Liver (tissue), 9 donors: ENCODE data around the gene NKAIN2. TPM values are rescaled to one million over a fixed set of nuclear protein-coding genes. Genes with fewer than 3 reads are reported as not detected.
"Not testable (repeated sequence)": the region's sequence is repeated elsewhere in the genome, so short reads cannot be mapped to it uniquely, and the experiment has no call there.

Experiments
- DNase-seq: peaks from one replicate; pipeline ENCODE4 v3.0.0-alpha.2; 2017; ENCODE audit warnings: low spot score
- H3K27ac ChIP-seq, 2 donors: one replicate each; pipeline ENCODE4 v1.7.0; 2013; ENCODE audit warnings: inconsistent platforms in 2 of 2, low read length in 2 of 2, control low read depth in 1 of 2, low read depth in 1 of 2, mild to moderate bottlenecking in 1 of 2
- H3K27me3 ChIP-seq, 4 donors: one replicate each; pipeline versions ENCODE4 v1.6.1 to v1.7.0; 2013; ENCODE audit warnings: low read length in 3 of 4, inconsistent platforms in 1 of 4, mild to moderate bottlenecking in 1 of 4, moderate library complexity in 1 of 4; ENCODE audit not compliant: control insufficient read depth in 4 of 4, insufficient read depth in 4 of 4
- H3K36me3 ChIP-seq, 4 donors: one replicate each; pipeline versions ENCODE4 v1.6.1 to v1.7.0; 2013; ENCODE audit warnings: low read length in 3 of 4, mild to moderate bottlenecking in 3 of 4, low read depth in 1 of 4, moderate library complexity in 1 of 4; ENCODE audit not compliant: control insufficient read depth in 4 of 4, insufficient read depth in 3 of 4
- H3K4me1 ChIP-seq, 4 donors: one replicate each; pipeline versions ENCODE4 v1.6.1 to v1.7.0; 2013; ENCODE audit warnings: low read length in 3 of 4, mild to moderate bottlenecking in 3 of 4, moderate library complexity in 1 of 4; ENCODE audit not compliant: control insufficient read depth in 4 of 4, insufficient read depth in 4 of 4
- H3K4me3 ChIP-seq, 3 donors: one replicate each; pipeline versions ENCODE4 v1.6.1 to v1.7.0; 2013; ENCODE audit warnings: low read length in 3 of 3, control low read depth in 1 of 3, low read depth in 1 of 3, mild to moderate bottlenecking in 1 of 3
- H3K9ac ChIP-seq, 2 donors: one replicate each; pipeline ENCODE4 v1.7.0; 2013; ENCODE audit warnings: low read length in 2 of 2, mild to moderate bottlenecking in 2 of 2, moderate library complexity in 2 of 2, control low read depth in 1 of 2, low read depth in 1 of 2
- H3K9me3 ChIP-seq, 4 donors: one replicate each; pipeline versions ENCODE4 v1.6.1 to v1.7.0; 2013; ENCODE audit warnings: low read length in 3 of 4; ENCODE audit not compliant: control insufficient read depth in 4 of 4
- EGR1 ChIP-seq, 2 donors: IDR thresholded peaks; 2 replicates each; pipeline ENCODE4 v1.6.1; 2016 to 2018; ENCODE audit warnings: antibody characterized with exemption in 2 of 2, low read depth in 2 of 2
- FOXA1 ChIP-seq: IDR thresholded peaks from 2 replicates; pipeline ENCODE4 v1.6.1; 2016; ENCODE audit warnings: antibody characterized with exemption
- FOXA2 ChIP-seq: IDR thresholded peaks from 2 replicates; pipeline ENCODE4 v1.6.1; 2016; ENCODE audit warnings: antibody characterized with exemption
- GABPA ChIP-seq, 2 donors: IDR thresholded peaks in 1 of 2; conservative IDR thresholded peaks in 1 of 2; 2 replicates each; pipeline ENCODE4 v1.6.1; 2016; ENCODE audit warnings: antibody characterized with exemption in 2 of 2, mild to moderate bottlenecking in 1 of 2, moderate library complexity in 1 of 2
- HNF4A ChIP-seq, 2 donors: conservative IDR thresholded peaks; 2 replicates each; pipeline ENCODE4 v1.6.1; 2016; ENCODE audit warnings: antibody characterized with exemption in 2 of 2, mild to moderate bottlenecking in 2 of 2
- HNF4G ChIP-seq: IDR thresholded peaks from 2 replicates; pipeline ENCODE4 v1.6.1; 2016; ENCODE audit warnings: antibody characterized with exemption
- JUND ChIP-seq, 2 donors: IDR thresholded peaks; 2 replicates each; pipeline ENCODE4 v1.6.1; 2016; ENCODE audit warnings: antibody characterized with exemption in 2 of 2
- NR2F2 ChIP-seq: IDR thresholded peaks from 2 replicates; pipeline ENCODE4 v1.6.1; 2016; ENCODE audit warnings: antibody characterized with exemption
- RAD21 ChIP-seq, 2 donors: IDR thresholded peaks; 2 replicates each; pipeline ENCODE4 v1.6.1; 2016; ENCODE audit warnings: antibody characterized with exemption in 2 of 2, mild to moderate bottlenecking in 2 of 2
- RXRA ChIP-seq, 2 donors: IDR thresholded peaks; 2 replicates each; pipeline ENCODE4 v1.6.1; 2017 to 2018; ENCODE audit warnings: antibody characterized with exemption in 2 of 2, mild to moderate bottlenecking in 1 of 2
- SP1 ChIP-seq: IDR thresholded peaks from 2 replicates; pipeline ENCODE4 v1.6.1; 2018; ENCODE audit warnings: antibody characterized with exemption, mild to moderate bottlenecking
- TAF1 ChIP-seq: conservative IDR thresholded peaks from 2 replicates; pipeline ENCODE4 v1.6.1; 2016; ENCODE audit warnings: antibody characterized with exemption, mild to moderate bottlenecking
- YY1 ChIP-seq: IDR thresholded peaks from 2 replicates; pipeline ENCODE4 v1.6.1; 2016; ENCODE audit warnings: antibody characterized with exemption, mild to moderate bottlenecking
- WGBS: extraction: QIAGEN DNeasy Blood & Tissue Kit; methylation state at CpG from one replicate; pipeline ENCODE4 v1.1.7; 2013; 5-methylcytosine and 5-hydroxymethylcytosine counted together
- polyA plus RNA-seq, 2 donors: library from polyadenylated mRNA; stranded (reverse) in 1 of 2; unstranded in 1 of 2; fragments of 200-250 nt in 1 of 2; fragments of >200 nt in 1 of 2; fragmentation: Nextera tagmentation in 1 of 2; extraction: Ambion mirVana in 1 of 2; gene quantifications; one replicate each; pipeline versions ENCODE4 v1.2.1 to v1.2.3, GENCODE V29; 2013 to 2015
- total RNA-seq, 2 donors: library from RNA; depleted of rRNA; stranded (reverse); fragments of >200 nt; gene quantifications; one replicate each; pipeline ENCODE4 v1.2.3, GENCODE V29; 2014
- TF ChIP-seq, protein P1 (sequence below): IDR thresholded peaks from 2 replicates; pipeline ENCODE4 v1.6.1; 2016; ENCODE audit warnings: antibody characterized with exemption
- TF ChIP-seq, protein P2 (sequence below): IDR thresholded peaks from 2 replicates; pipeline ENCODE4 v1.6.1; 2016; ENCODE audit warnings: antibody characterized with exemption
- TF ChIP-seq, protein P3 (sequence below): IDR thresholded peaks from 2 replicates; pipeline ENCODE4 v1.6.1; 2016; ENCODE audit warnings: antibody characterized with exemption
- donor health status: healthy.
- donor health status: healthy.
- donor health status: healthy.
- donor health status: healthy.
- donor health status: healthy.

Gene NKAIN2
- total and polyA plus RNA-seq, 4 donors, result 0.05 to 0.14 TPM; not detected in 2

DNA sequence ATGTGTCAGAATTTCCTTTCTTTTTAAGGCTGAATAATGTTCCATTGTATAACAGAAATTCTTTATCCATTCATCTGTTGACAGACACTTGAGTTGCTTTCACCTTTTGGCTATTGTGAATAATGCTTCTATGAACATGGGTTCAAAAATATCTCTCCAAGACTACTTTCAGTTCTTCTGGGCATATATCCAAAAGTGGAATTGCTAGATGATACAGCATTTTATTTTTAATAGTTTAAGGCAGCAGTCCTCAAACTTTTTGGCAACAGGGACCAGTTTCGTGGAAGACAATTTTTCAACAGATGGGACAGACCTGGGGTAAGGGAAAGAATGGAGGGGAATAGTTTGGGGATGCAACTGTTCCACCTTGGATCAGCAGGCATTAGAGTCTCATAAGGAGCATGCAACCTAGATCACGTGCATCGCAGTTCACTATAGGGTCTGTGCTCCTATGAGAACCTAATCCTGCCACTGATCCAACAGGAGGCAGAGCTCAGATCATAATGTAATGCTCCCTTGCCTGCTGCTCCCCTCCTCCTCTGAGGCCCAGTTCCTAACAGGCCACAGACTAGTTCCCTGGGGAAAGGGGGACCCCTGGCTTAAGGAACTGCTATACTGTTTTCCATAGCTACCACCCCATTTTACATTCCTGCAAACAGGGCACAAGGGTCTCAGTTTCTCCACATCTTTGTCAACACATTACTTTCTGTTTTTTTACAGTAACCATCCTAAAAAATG is 918.6 kb downstream of the NKAIN2 start:
- 79% methylated on average over 3 of the region's 3 CpGs for WGBS
- no peak overlapping the region for H3K9ac ChIP-seq
- no peaks in the 10 kb centered on the region for H3K4me1 ChIP-seq
- no peaks in the 10 kb centered on the region for H3K36me3 ChIP-seq
- no peak overlapping the region for H3K4me3 ChIP-seq
- H3K27me3 ChIP-seq, result no peaks in the 10 kb centered on the region
- no peak for TF ChIP-seq HNF4A (conservative IDR thresholded peaks at IDR 0.05)
- TF ChIP-seq, protein P1, sequence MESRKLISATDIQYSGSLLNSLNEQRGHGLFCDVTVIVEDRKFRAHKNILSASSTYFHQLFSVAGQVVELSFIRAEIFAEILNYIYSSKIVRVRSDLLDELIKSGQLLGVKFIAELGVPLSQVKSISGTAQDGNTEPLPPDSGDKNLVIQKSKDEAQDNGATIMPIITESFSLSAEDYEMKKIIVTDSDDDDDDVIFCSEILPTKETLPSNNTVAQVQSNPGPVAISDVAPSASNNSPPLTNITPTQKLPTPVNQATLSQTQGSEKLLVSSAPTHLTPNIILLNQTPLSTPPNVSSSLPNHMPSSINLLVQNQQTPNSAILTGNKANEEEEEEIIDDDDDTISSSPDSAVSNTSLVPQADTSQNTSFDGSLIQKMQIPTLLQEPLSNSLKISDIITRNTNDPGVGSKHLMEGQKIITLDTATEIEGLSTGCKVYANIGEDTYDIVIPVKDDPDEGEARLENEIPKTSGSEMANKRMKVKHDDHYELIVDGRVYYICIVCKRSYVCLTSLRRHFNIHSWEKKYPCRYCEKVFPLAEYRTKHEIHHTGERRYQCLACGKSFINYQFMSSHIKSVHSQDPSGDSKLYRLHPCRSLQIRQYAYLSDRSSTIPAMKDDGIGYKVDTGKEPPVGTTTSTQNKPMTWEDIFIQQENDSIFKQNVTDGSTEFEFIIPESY, result no peak
- TF ChIP-seq JUND (IDR thresholded peaks at IDR 0.05), result no peak
- no peak for TF ChIP-seq FOXA2
- no peak for TF ChIP-seq TAF1
- no peak for TF ChIP-seq SP1
- no peak for TF ChIP-seq RXRA (IDR thresholded peaks at IDR 0.05)
- no peak for TF ChIP-seq RAD21 (IDR thresholded peaks at IDR 0.05)
- TF ChIP-seq GABPA (IDR thresholded peaks at IDR 0.05 in 1 of 2, conservative IDR thresholded peaks at IDR 0.05 in 1 of 2), result no peak
- TF ChIP-seq FOXA1, result no peak
- TF ChIP-seq NR2F2, result no peak
- TF ChIP-seq HNF4G, result no peak
- no peak for TF ChIP-seq EGR1 (IDR thresholded peaks at IDR 0.05; ENCODE audit: low read depth in 2 of 2)
- DNase-seq, result no peak
- no peak overlapping the region for H3K27ac ChIP-seq
- H3K9me3 ChIP-seq, result no peaks in the 10 kb centered on the region

DNA sequence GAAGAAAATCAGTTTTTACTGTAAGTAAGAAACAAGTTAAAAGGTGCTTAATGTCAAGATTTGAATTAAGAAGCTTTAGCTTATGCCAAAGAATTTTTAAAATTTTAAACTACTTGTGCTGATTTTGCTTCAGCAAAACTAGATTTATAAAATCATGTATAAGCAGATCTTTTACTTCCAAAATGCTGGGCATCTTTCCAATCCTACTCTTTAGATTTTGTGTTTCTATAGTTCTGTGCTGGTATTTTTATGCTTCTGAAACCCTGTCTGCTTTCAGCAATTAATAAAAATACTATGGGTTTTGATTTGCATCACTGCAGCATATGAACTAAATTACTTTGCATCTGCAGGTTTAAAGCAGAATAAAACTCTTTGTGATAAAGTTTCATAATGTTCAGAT is 920.0 kb downstream of the NKAIN2 start:
- H3K27me3 ChIP-seq, result no peaks in the 10 kb centered on the region

DNA sequence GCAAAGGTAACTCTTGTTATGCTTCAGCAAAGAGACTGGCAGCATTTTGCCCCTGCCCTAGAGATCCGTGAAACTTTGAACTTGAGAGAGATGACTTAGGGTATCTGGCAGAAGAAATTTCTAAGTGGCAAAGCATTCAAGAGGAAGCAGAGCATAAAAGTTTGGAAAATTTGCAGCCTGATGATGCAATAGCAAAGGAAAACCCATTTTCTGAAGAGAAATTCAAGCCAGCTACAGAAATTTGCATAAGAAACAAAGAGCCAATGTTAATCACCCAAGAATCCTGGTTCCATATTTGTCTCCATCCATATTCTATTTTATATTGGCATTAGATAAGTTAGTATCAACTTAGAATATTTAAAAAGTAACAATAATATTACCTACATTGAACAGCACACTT is 934.1 kb downstream of the NKAIN2 start:
- 88% methylated on average over 1 of the region's 1 CpG for WGBS
- not testable (repeated sequence) for H3K36me3 ChIP-seq, H3K9me3 ChIP-seq, H3K27ac ChIP-seq, H3K27me3 ChIP-seq, H3K4me1 ChIP-seq, H3K9ac ChIP-seq, DNase-seq, H3K4me3 ChIP-seq

More for the DNA sequence above, 920.0 kb downstream of the NKAIN2 start:
- no peak for DNase-seq
- no peaks in the 10 kb centered on the region for H3K4me1 ChIP-seq
- no peak overlapping the region for H3K27ac ChIP-seq
- H3K36me3 ChIP-seq, result no peaks in the 10 kb centered on the region
- no peak overlapping the region for H3K4me3 ChIP-seq
- TF ChIP-seq SP1, result no peak
- no peak for TF ChIP-seq EGR1 (IDR thresholded peaks at IDR 0.05; ENCODE audit: low read depth in 2 of 2)
- no peak for TF ChIP-seq HNF4G
- TF ChIP-seq YY1, result no peak
- TF ChIP-seq RXRA (IDR thresholded peaks at IDR 0.05), result no peak
- no peak for TF ChIP-seq NR2F2
- TF ChIP-seq, protein P2, sequence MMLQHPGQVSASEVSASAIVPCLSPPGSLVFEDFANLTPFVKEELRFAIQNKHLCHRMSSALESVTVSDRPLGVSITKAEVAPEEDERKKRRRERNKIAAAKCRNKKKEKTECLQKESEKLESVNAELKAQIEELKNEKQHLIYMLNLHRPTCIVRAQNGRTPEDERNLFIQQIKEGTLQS, result no peak
- TF ChIP-seq FOXA2, result no peak
- no peak for TF ChIP-seq TAF1
- TF ChIP-seq JUND (IDR thresholded peaks at IDR 0.05), result no peak
- TF ChIP-seq FOXA1, result no peak
- no peak for TF ChIP-seq GABPA (IDR thresholded peaks at IDR 0.05 in 1 of 2, conservative IDR thresholded peaks at IDR 0.05 in 1 of 2)
- TF ChIP-seq, protein P3, sequence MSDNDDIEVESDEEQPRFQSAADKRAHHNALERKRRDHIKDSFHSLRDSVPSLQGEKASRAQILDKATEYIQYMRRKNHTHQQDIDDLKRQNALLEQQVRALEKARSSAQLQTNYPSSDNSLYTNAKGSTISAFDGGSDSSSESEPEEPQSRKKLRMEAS, result no peak
- H3K9me3 ChIP-seq, result no peaks in the 10 kb centered on the region
- H3K9ac ChIP-seq, result no peak overlapping the region
